Endometrial microvascular endothelial cells (primary cell): ENCODE results near the gene PSORS1C1. TPM values are rescaled to one million over a fixed set of nuclear protein-coding genes. Genes with fewer than 3 reads are reported as not detected.

ENCODE experiments used
- total RNA-seq: library from RNA; depleted of rRNA; stranded (reverse); fragments of >200 nt; gene quantifications from one replicate; pipeline ENCODE4 v1.2.3, GENCODE V29; 2015; ENCODE audit errors: inconsistent ontology term

The PSORS1C1 gene
- total RNA-seq, 1 donor from 2014 or later: 0.46 TPM

Other genes starting within 250 kb of the PSORS1C1 start
- 16.6 TPM for gene DDR1, start 230.3 kb upstream of the PSORS1C1 start, total RNA-seq
- gene GTF2H4, start 206.6 kb upstream of the PSORS1C1 start, total RNA-seq: 11.6 TPM
- 37.4 TPM for gene VARS2, start 200.6 kb upstream of the PSORS1C1 start, total RNA-seq
- not detected for gene SFTA2, start 182.6 kb upstream of the PSORS1C1 start, total RNA-seq
- not detected for gene MUCL3, start 173.8 kb upstream of the PSORS1C1 start, total RNA-seq
- gene MUC21, start 131.1 kb upstream of the PSORS1C1 start, total RNA-seq: not detected
- gene MUC22, start 104.3 kb upstream of the PSORS1C1 start, total RNA-seq: not detected
- not detected for gene C6orf15, start 2.2 kb upstream of the PSORS1C1 start, total RNA-seq
- not detected for gene CDSN, start 5.6 kb downstream of the PSORS1C1 start, total RNA-seq
- gene PSORS1C2, start 24.3 kb downstream of the PSORS1C1 start, total RNA-seq: not detected
- gene CCHCR1, start 43.0 kb downstream of the PSORS1C1 start, total RNA-seq: 30.2 TPM
- 53.7 TPM for gene TCF19, start 43.8 kb downstream of the PSORS1C1 start, total RNA-seq
- 6.4 TPM for gene POU5F1, start 55.9 kb downstream of the PSORS1C1 start, total RNA-seq
- 719 TPM for gene HLA-C, start 157.3 kb downstream of the PSORS1C1 start, total RNA-seq
- 719 TPM for gene HLA-B, start 242.4 kb downstream of the PSORS1C1 start, total RNA-seq